CD4-positive, alpha-beta memory T cell (primary cell): Measurements from ENCODE around the gene HNRNPU. TPM values are rescaled to one million over a fixed set of nuclear protein-coding genes. Genes with fewer than 3 reads are reported as not detected.

Experiments used
- CTCF ChIA-PET: fragments of 350-600 bp; sonication (Branson Sonifier 250); formaldehyde crosslinking; loops from one replicate; lab custom pipeline; 2021; ENCODE audit warnings: inconsistent platforms; ENCODE audit not compliant: partially characterized antibody; lab: Charles Lee
- POLR2A ChIA-PET: fragments of 350-600 bp; sonication (Branson Sonifier 250); formaldehyde crosslinking; loops from one replicate; lab custom pipeline; 2021; ENCODE audit not compliant: partially characterized antibody; lab: Charles Lee
- DNase-seq, 5 donors: peaks; one replicate each; pipeline versions ENCODE4 v3.0.0 to v3.0.0-alpha.2; 2020 to 2022; ENCODE audit warnings: mixed read lengths in 1 of 5
- H3K27ac ChIP-seq: one replicate; pipeline ENCODE4 v1.7.0; 2013; ENCODE audit warnings: low read depth, low read length
- H3K27me3 ChIP-seq: 2 replicates; pipeline ENCODE4 v1.7.0; 2013; ENCODE audit warnings: mild to moderate bottlenecking, low read length, moderate library complexity; ENCODE audit not compliant: insufficient read depth
- H3K36me3 ChIP-seq: 2 replicates; pipeline ENCODE4 v1.7.0; 2013; ENCODE audit warnings: mild to moderate bottlenecking, low read length, moderate library complexity; ENCODE audit not compliant: insufficient read depth
- H3K4me1 ChIP-seq: 2 replicates; pipeline ENCODE4 v1.7.0; 2013; ENCODE audit warnings: mild to moderate bottlenecking, low read length, moderate library complexity; ENCODE audit not compliant: insufficient read depth
- H3K4me3 ChIP-seq, 2 donors: one replicate each; pipeline ENCODE4 v1.7.0; 2013; ENCODE audit warnings: low read length in 2 of 2, mild to moderate bottlenecking in 1 of 2
- H3K9me3 ChIP-seq, 2 donors: one replicate each; pipeline ENCODE4 v1.7.0; 2013; ENCODE audit warnings: low read length in 2 of 2, control low read depth in 1 of 2; ENCODE audit not compliant: control insufficient read depth in 1 of 2
- H3K27ac Mint-ChIP-seq, 7 donors: one replicate each; pipeline ENCODE4 v1.8.0; 2020 to 2021; ENCODE audit warnings: mixed read lengths in 7 of 7, mild to moderate bottlenecking in 6 of 7, inconsistent platforms in 3 of 7, moderate library complexity in 3 of 7
- H3K27me3 Mint-ChIP-seq, 2 donors: one replicate each; pipeline ENCODE4 v1.8.0; 2020 to 2021; ENCODE audit warnings: mixed read lengths in 2 of 2
- H3K36me3 Mint-ChIP-seq, 2 donors: one replicate each; pipeline ENCODE4 v1.8.0; 2020 to 2021; ENCODE audit warnings: mixed read lengths in 2 of 2, inconsistent platforms in 1 of 2, mild to moderate bottlenecking in 1 of 2
- H3K4me1 Mint-ChIP-seq, 4 donors: one replicate each; pipeline ENCODE4 v1.8.0; 2020 to 2021; ENCODE audit warnings: mixed read lengths in 4 of 4, mild to moderate bottlenecking in 1 of 4
- H3K4me3 Mint-ChIP-seq, 8 donors: one replicate each; pipeline ENCODE4 v1.8.0; 2020 to 2021; ENCODE audit warnings: mixed read lengths in 8 of 8, mild to moderate bottlenecking in 7 of 8, moderate library complexity in 6 of 8, inconsistent platforms in 3 of 8
- H3K9me3 Mint-ChIP-seq, 8 donors: one replicate each; pipeline ENCODE4 v1.8.0; 2020 to 2021; ENCODE audit warnings: mixed read lengths in 8 of 8, mild to moderate bottlenecking in 5 of 8, inconsistent platforms in 3 of 8, moderate library complexity in 1 of 8
- intact Hi-C: fragments of 100-400 bp; cut with micrococcal nuclease; formaldehyde crosslinking; loops from one replicate; pipeline ENCODE4 v1.15.1; 2023
- polyA plus RNA-seq, 2 donors: library from polyadenylated mRNA; unstranded; fragments of 300-500 nt; fragmentation: Illumina TruSeq; gene quantifications; one replicate each; pipeline ENCODE4 v1.2.3, GENCODE V29; 2021
- total RNA-seq, 2 experiments: library from RNA; stranded (reverse); gene quantifications; one replicate each; pipeline ENCODE4 v1.2.3, GENCODE V29; 2021

HNRNPU gene
- total and polyA plus RNA-seq, 4 experiments from 2014 or later: 126 to 385 (median 363) TPM

GRCh38 chr1:244826712-244827111 lies 37.6 kb downstream of the HNRNPU start:
- Mint-ChIP-seq H3K27ac (no peak overlapping the region), H3K4me1 (peaks cover 0 to 1% (median 0%) of the 10 kb centered on the region in 4 donors), H3K9me3 (no peaks in the 10 kb centered on the region), H3K36me3 (no peaks in the 10 kb centered on the region), H3K4me3 (no peak overlapping the region), H3K27me3 (peaks cover 0 to 2% of the 10 kb centered on the region in 2 donors)
- no peak for DNase-seq
- CTCF ChIA-PET: interaction anchor here (0.8 kb wide), 1 partner anchor 215 kb away, joined by 3 read pairs; no protein-coding TSS in a partner anchor
- H3K27ac ChIP-seq: no peak overlapping the region
- no peaks in the 10 kb centered on the region for H3K27me3 ChIP-seq
- POLR2A ChIA-PET: interaction anchor here (0.6 to 1.9 kb wide), 2 partner anchors 9 to 38 kb away, joined by 3 to 6 read pairs; partner anchors contain the start of gene HNRNPU
- no peaks in the 10 kb centered on the region for H3K4me1 ChIP-seq
- intact Hi-C loops: no loop called here
- H3K9me3 ChIP-seq: no peaks in the 10 kb centered on the region
- no peak overlapping the region for H3K4me3 ChIP-seq
- no peaks in the 10 kb centered on the region for H3K36me3 ChIP-seq

GRCh38 chr1:244822878-244823277 lies 41.5 kb downstream of the HNRNPU start:
- intact Hi-C loops: no loop called here

GRCh38 chr1:244821134-244821533 lies 43.2 kb downstream of the HNRNPU start:
- H3K9me3 Mint-ChIP-seq: no peaks in the 10 kb centered on the region
- H3K27ac Mint-ChIP-seq: no peak overlapping the region
- CTCF ChIA-PET: interaction anchor here (0.6 kb wide), 1 partner anchor 214 kb away, joined by 3 read pairs; no protein-coding TSS in a partner anchor
- peaks cover 0 to 9% of the 10 kb centered on the region in 2 donors for H3K27me3 Mint-ChIP-seq
- H3K4me1 ChIP-seq: no peaks in the 10 kb centered on the region
- H3K27ac ChIP-seq: no peak overlapping the region
- H3K4me1 Mint-ChIP-seq: no peaks in the 10 kb centered on the region
- H3K36me3 ChIP-seq: no peaks in the 10 kb centered on the region
- POLR2A ChIA-PET: no interaction called here
- no peaks in the 10 kb centered on the region for H3K36me3 Mint-ChIP-seq
- no peaks in the 10 kb centered on the region for H3K9me3 ChIP-seq
- DNase-seq: no peak
- no peaks in the 10 kb centered on the region for H3K27me3 ChIP-seq
- H3K4me3 ChIP-seq: no peak overlapping the region
- no peak overlapping the region for H3K4me3 Mint-ChIP-seq
- intact Hi-C loops: no loop called here

More at GRCh38 chr1:244822878-244823277, 41.5 kb downstream of the HNRNPU start:
- CTCF ChIA-PET: no interaction called here
- Histone ChIP-seq H3K27me3 (no peaks in the 10 kb centered on the region), H3K27ac (no peak overlapping the region), H3K4me1 (no peaks in the 10 kb centered on the region), H3K4me3 (no peak overlapping the region), H3K9me3 (no peaks in the 10 kb centered on the region), H3K36me3 (no peaks in the 10 kb centered on the region)
- DNase-seq: no peak
- Mint-ChIP-seq H3K9me3 (no peaks in the 10 kb centered on the region), H3K36me3 (no peaks in the 10 kb centered on the region), H3K27ac (no peak overlapping the region), H3K4me1 (no peaks in the 10 kb centered on the region), H3K4me3 (no peak overlapping the region), H3K27me3 (peaks cover 0 to 7% of the 10 kb centered on the region in 2 donors)
- POLR2A ChIA-PET: no interaction called here

DNA sequence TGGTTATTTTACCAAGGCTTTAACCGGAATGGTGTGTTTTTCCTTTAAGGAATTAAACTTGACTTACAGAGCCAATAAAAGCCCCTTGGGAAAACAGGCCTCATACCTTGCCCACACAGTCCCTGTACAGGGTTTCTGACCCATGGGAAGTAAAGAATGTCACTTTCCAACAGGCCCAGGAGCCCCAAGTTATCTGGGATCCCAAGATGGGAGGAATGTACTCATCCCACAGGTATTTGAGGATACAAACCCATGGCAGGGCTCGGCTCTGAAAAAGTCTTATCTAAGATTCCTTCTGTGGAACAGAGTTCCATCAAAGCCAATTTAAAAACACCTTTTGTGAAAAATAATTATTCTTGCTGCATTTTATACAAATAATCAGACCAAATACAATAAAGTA lies 44.2 kb downstream of the HNRNPU start:
- H3K36me3 ChIP-seq: no peaks in the 10 kb centered on the region
- intact Hi-C loops: no loop called here
- Mint-ChIP-seq H3K9me3 (no peaks in the 10 kb centered on the region), H3K27ac (no peak overlapping the region), H3K36me3 (no peaks in the 10 kb centered on the region), H3K27me3 (peaks cover 0 to 12% of the 10 kb centered on the region in 2 donors), H3K4me3 (no peak overlapping the region), H3K4me1 (no peaks in the 10 kb centered on the region)
- POLR2A ChIA-PET: interaction anchor here (1.2 kb wide), 1 partner anchor 14 kb away, joined by 3 read pairs; no protein-coding TSS in a partner anchor
- no peak overlapping the region for H3K4me3 ChIP-seq
- H3K9me3 ChIP-seq: no peaks in the 10 kb centered on the region
- DNase-seq: no peak
- CTCF ChIA-PET: no interaction called here
- no peaks in the 10 kb centered on the region for H3K27me3 ChIP-seq
- H3K27ac ChIP-seq: no peak overlapping the region
- H3K4me1 ChIP-seq: no peaks in the 10 kb centered on the region

DNA sequence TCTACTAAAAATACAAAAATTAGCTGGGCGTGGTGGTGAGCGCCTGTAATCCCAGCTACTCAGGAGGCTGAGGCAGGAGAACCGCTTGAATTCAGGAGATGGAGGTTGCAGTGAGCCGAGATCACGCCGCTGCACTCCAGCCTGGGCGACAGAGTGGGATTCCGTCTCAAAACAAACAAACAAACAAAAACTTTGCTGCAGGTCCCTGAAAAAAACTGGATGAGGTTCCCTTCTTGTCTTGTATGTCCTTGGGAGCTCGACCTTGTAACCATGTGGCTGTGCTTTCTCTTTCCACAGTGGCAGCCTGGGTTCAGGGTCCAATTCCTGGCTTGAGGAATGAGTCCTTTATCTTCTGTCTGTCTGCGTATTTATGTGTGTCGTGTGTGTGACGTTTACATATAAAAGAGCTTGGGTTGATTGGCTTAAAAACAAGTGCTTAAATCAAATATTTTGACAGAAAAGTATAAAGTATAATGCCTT lies 46.9 kb downstream of the HNRNPU start:
- Mint-ChIP-seq H3K4me3 (no peak overlapping the region), H3K36me3 (no peaks in the 10 kb centered on the region), H3K4me1 (no peaks in the 10 kb centered on the region), H3K27me3 (peaks cover 10 to 21% of the 10 kb centered on the region in 2 donors), H3K27ac (no peak overlapping the region), H3K9me3 (no peaks in the 10 kb centered on the region)
- CTCF ChIA-PET: no interaction called here
- no peaks in the 10 kb centered on the region for H3K4me1 ChIP-seq
- no peaks in the 10 kb centered on the region for H3K9me3 ChIP-seq
- DNase-seq: no peak
- intact Hi-C loops: no loop called here
- H3K36me3 ChIP-seq: no peaks in the 10 kb centered on the region
- no peak overlapping the region for H3K27ac ChIP-seq
- peaks cover 3% of the 10 kb centered on the region for H3K27me3 ChIP-seq
- H3K4me3 ChIP-seq: no peak overlapping the region
- POLR2A ChIA-PET: no interaction called here

DNA sequence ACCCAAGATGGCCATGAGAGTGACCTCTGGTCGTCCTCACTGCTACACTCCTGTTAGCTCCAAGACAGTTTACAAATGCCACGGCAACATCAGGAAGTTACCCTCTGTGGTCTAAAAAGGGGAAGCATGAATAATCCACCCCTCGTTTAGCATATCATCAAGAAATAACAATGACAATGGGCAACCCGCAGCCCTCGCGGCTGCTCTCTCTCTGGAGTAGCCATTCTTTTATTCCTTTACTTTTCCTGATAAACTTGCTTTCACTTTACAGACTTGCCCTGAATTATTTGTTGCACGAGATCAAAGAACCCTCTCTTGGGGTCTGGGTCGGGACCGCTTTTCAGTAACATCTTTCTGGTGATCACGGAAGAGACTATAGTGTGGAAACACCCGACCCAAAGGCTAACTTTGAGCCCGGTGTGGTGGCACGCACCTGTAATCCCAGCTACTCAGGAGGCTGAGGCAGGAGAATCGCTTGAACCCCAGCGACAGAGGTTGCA lies 48.7 kb downstream of the HNRNPU start:
- no peaks in the 10 kb centered on the region for H3K4me1 ChIP-seq
- Mint-ChIP-seq H3K27me3 (peaks cover 17 to 19% of the 10 kb centered on the region in 2 donors), H3K36me3 (peaks cover 0 to 4% of the 10 kb centered on the region in 2 donors), H3K4me1 (no peaks in the 10 kb centered on the region), H3K27ac (peak overlapping the region in 2 of 7 donors; percentile 2 to 13), H3K9me3 (no peaks in the 10 kb centered on the region), H3K4me3 (peak overlapping the region in 2 of 8 donors; percentile 36 to 49)
- intact Hi-C loops: no loop called here
- CTCF ChIA-PET: interaction anchor here (0.9 kb wide), 1 partner anchor 227 kb away, joined by 3 read pairs; no protein-coding TSS in a partner anchor
- no peak for DNase-seq
- no peak overlapping the region for H3K27ac ChIP-seq
- POLR2A ChIA-PET: no interaction called here
- no peaks in the 10 kb centered on the region for H3K9me3 ChIP-seq
- H3K36me3 ChIP-seq: no peaks in the 10 kb centered on the region
- H3K4me3 ChIP-seq: no peak overlapping the region
- H3K27me3 ChIP-seq: peaks cover 3% of the 10 kb centered on the region

- intact Hi-C loops: no loop called here
- CTCF ChIA-PET: interaction anchor here (0.8 to 2.6 kb wide), 6 partner anchors 10 to 229 kb away, joined by 3 to 11 read pairs (median 4); no protein-coding TSS in a partner anchor
- Histone ChIP-seq H3K4me3 (no peak overlapping the region), H3K4me1 (no peaks in the 10 kb centered on the region), H3K27ac (no peak overlapping the region), H3K27me3 (peaks cover 3% of the 10 kb centered on the region), H3K36me3 (no peaks in the 10 kb centered on the region), H3K9me3 (no peaks in the 10 kb centered on the region)
- no peaks in the 10 kb centered on the region for H3K4me1 Mint-ChIP-seq
- no peak overlapping the region for H3K4me3 Mint-ChIP-seq
- H3K27ac Mint-ChIP-seq: no peak overlapping the region
- no peaks in the 10 kb centered on the region for H3K9me3 Mint-ChIP-seq
- peaks cover 17% of the 10 kb centered on the region in 2 donors for H3K27me3 Mint-ChIP-seq
- H3K36me3 Mint-ChIP-seq: peaks cover 0 to 4% of the 10 kb centered on the region in 2 donors
- POLR2A ChIA-PET: no interaction called here
- no peak for DNase-seq
Observed at GRCh38 chr1:244813327-244813726, 51.0 kb downstream of the HNRNPU start.
